Stimulated activated memory B cell treated with anti-CD40 and anti-IgM and Interleukin-4, amounts not matched to agents 10 μg/mL and 1 μg/mL and 100 μg/mL, for 72 hours (primary cell): ENCODE results near the gene NUAK2.

Source experiments
- ATAC-seq: fragments of 150-1000 bp; cut with Tn5 transposase; 2 replicates; pipeline ENCODE4 v1.10.0; 2021
- H3K27ac Mint-ChIP-seq: one replicate; pipeline ENCODE4 v1.8.0; 2022; ENCODE audit warnings: mild to moderate bottlenecking, mixed read lengths
- H3K27me3 Mint-ChIP-seq: one replicate; pipeline ENCODE4 v1.8.0; 2022; ENCODE audit warnings: mixed read lengths
- H3K36me3 Mint-ChIP-seq: one replicate; pipeline ENCODE4 v1.8.0; 2022; ENCODE audit warnings: mixed read lengths
- H3K4me1 Mint-ChIP-seq: one replicate; pipeline ENCODE4 v1.8.0; 2022; ENCODE audit warnings: mixed read lengths
- H3K4me3 Mint-ChIP-seq: one replicate; pipeline ENCODE4 v1.8.0; 2022; ENCODE audit warnings: mild to moderate bottlenecking, moderate library complexity, mixed read lengths
- H3K9me3 Mint-ChIP-seq: one replicate; pipeline ENCODE4 v1.8.0; 2022; ENCODE audit warnings: mixed read lengths

NUAK2 gene

GRCh38 chr1:205337481-205337880 is 15.9 kb upstream of the NUAK2 start:
- no peaks in the 10 kb centered on the region for H3K9me3 Mint-ChIP-seq
- H3K27me3 Mint-ChIP-seq: peaks cover 4% of the 10 kb centered on the region
- ATAC-seq: no peak
- H3K4me1 Mint-ChIP-seq: peaks cover 30% of the 10 kb centered on the region
- no peaks in the 10 kb centered on the region for H3K36me3 Mint-ChIP-seq
- no peak overlapping the region for H3K27ac Mint-ChIP-seq
- no peak overlapping the region for H3K4me3 Mint-ChIP-seq

- H3K9me3 Mint-ChIP-seq: no peaks in the 10 kb centered on the region
- H3K27me3 Mint-ChIP-seq: no peaks in the 10 kb centered on the region
- peaks cover 17% of the 10 kb centered on the region for H3K4me1 Mint-ChIP-seq
- H3K36me3 Mint-ChIP-seq: no peaks in the 10 kb centered on the region
- ATAC-seq: peak; percentile 78
- H3K4me3 Mint-ChIP-seq: no peak overlapping the region
- H3K27ac Mint-ChIP-seq: no peak overlapping the region
Observed at GRCh38 chr1:205335692-205336091, 14.1 kb upstream of the NUAK2 start.

GRCh38 chr1:205332015-205332791 is 10.7 kb upstream of the NUAK2 start:
- H3K4me1 Mint-ChIP-seq: no peaks in the 10 kb centered on the region
- no peak overlapping the region for H3K27ac Mint-ChIP-seq
- no peak overlapping the region for H3K4me3 Mint-ChIP-seq
- ATAC-seq: no peak
- H3K9me3 Mint-ChIP-seq: no peaks in the 10 kb centered on the region
- H3K27me3 Mint-ChIP-seq: no peaks in the 10 kb centered on the region
- no peaks in the 10 kb centered on the region for H3K36me3 Mint-ChIP-seq

- Mint-ChIP-seq H3K27me3 (no peaks in the 10 kb centered on the region), H3K27ac (no peak overlapping the region), H3K4me3 (no peak overlapping the region), H3K9me3 (no peaks in the 10 kb centered on the region), H3K36me3 (no peaks in the 10 kb centered on the region), H3K4me1 (peaks cover 7% of the 10 kb centered on the region)
- no peak for ATAC-seq
Observed at GRCh38 chr1:205330150-205330549, 8.6 kb upstream of the NUAK2 start.

- H3K27ac Mint-ChIP-seq: no peak overlapping the region
Observed at GRCh38 chr1:205329719-205330118, 8.2 kb upstream of the NUAK2 start.

GRCh38 chr1:205328476-205328875 is 6.9 kb upstream of the NUAK2 start:
- ATAC-seq: no peak
- no peaks in the 10 kb centered on the region for H3K36me3 Mint-ChIP-seq
- no peaks in the 10 kb centered on the region for H3K27me3 Mint-ChIP-seq
- H3K4me3 Mint-ChIP-seq: no peak overlapping the region
- no peaks in the 10 kb centered on the region for H3K9me3 Mint-ChIP-seq
- H3K4me1 Mint-ChIP-seq: peaks cover 20% of the 10 kb centered on the region
- H3K27ac Mint-ChIP-seq: no peak overlapping the region

More at GRCh38 chr1:205329719-205330118, 8.2 kb upstream of the NUAK2 start:
- ATAC-seq: no peak
- Mint-ChIP-seq H3K27me3 (no peaks in the 10 kb centered on the region), H3K4me1 (peaks cover 11% of the 10 kb centered on the region), H3K9me3 (no peaks in the 10 kb centered on the region), H3K4me3 (no peak overlapping the region), H3K36me3 (no peaks in the 10 kb centered on the region)

GRCh38 chr1:205326812-205327466 is 5.4 kb upstream of the NUAK2 start:
- H3K9me3 Mint-ChIP-seq: no peaks in the 10 kb centered on the region
- H3K4me3 Mint-ChIP-seq: no peak overlapping the region
- no peaks in the 10 kb centered on the region for H3K27me3 Mint-ChIP-seq
- peaks cover 26% of the 10 kb centered on the region for H3K4me1 Mint-ChIP-seq
- no peak overlapping the region for H3K27ac Mint-ChIP-seq
- no peak for ATAC-seq
- H3K36me3 Mint-ChIP-seq: no peaks in the 10 kb centered on the region

- Mint-ChIP-seq H3K27me3 (no peaks in the 10 kb centered on the region), H3K4me3 (peak overlapping the region; percentile 24), H3K27ac (peak overlapping the region; percentile 36), H3K9me3 (no peaks in the 10 kb centered on the region), H3K4me1 (peaks cover 36% of the 10 kb centered on the region), H3K36me3 (peaks cover 12% of the 10 kb centered on the region)
- ATAC-seq: no peak
Observed at GRCh38 chr1:205325334-205325884, 3.9 kb upstream of the NUAK2 start.

GRCh38 chr1:205324781-205325180 is 3.2 kb upstream of the NUAK2 start:
- no peak overlapping the region for H3K4me3 Mint-ChIP-seq
- H3K27me3 Mint-ChIP-seq: no peaks in the 10 kb centered on the region
- H3K9me3 Mint-ChIP-seq: no peaks in the 10 kb centered on the region
- peaks cover 17% of the 10 kb centered on the region for H3K36me3 Mint-ChIP-seq
- peaks cover 42% of the 10 kb centered on the region for H3K4me1 Mint-ChIP-seq
- no peak for ATAC-seq
- H3K27ac Mint-ChIP-seq: peak overlapping the region; percentile 36

GRCh38 chr1:205323794-205324193 is 2.2 kb upstream of the NUAK2 start:
- H3K4me3 Mint-ChIP-seq: no peak overlapping the region
- peaks cover 52% of the 10 kb centered on the region for H3K4me1 Mint-ChIP-seq
- no peaks in the 10 kb centered on the region for H3K27me3 Mint-ChIP-seq
- H3K27ac Mint-ChIP-seq: peak overlapping the region; percentile 31
- H3K36me3 Mint-ChIP-seq: peaks cover 24% of the 10 kb centered on the region
- H3K9me3 Mint-ChIP-seq: no peaks in the 10 kb centered on the region
- ATAC-seq: no peak

GRCh38 chr1:205321959-205322283 is 376 bp upstream of the NUAK2 start:
- peaks cover 71% of the 10 kb centered on the region for H3K4me1 Mint-ChIP-seq
- no peaks in the 10 kb centered on the region for H3K9me3 Mint-ChIP-seq
- H3K27ac Mint-ChIP-seq: peak overlapping the region; percentile 97
- ATAC-seq: no peak
- peak overlapping the region; percentile 96 for H3K4me3 Mint-ChIP-seq
- peaks cover 29% of the 10 kb centered on the region for H3K36me3 Mint-ChIP-seq
- H3K27me3 Mint-ChIP-seq: no peaks in the 10 kb centered on the region

- Mint-ChIP-seq H3K27ac (peak overlapping the region; percentile 97), H3K9me3 (no peaks in the 10 kb centered on the region), H3K4me1 (peaks cover 82% of the 10 kb centered on the region), H3K27me3 (no peaks in the 10 kb centered on the region), H3K36me3 (peaks cover 29% of the 10 kb centered on the region), H3K4me3 (peak overlapping the region; percentile 96)
- ATAC-seq: no peak
Observed at GRCh38 chr1:205319081-205320018, 2.2 kb downstream of the NUAK2 start.

- Mint-ChIP-seq H3K36me3 (peaks cover 29% of the 10 kb centered on the region), H3K9me3 (no peaks in the 10 kb centered on the region), H3K4me3 (peak overlapping the region; percentile 96), H3K4me1 (peaks cover 86% of the 10 kb centered on the region), H3K27me3 (no peaks in the 10 kb centered on the region), H3K27ac (peak overlapping the region; percentile 97)
- ATAC-seq: no peak
Observed at GRCh38 chr1:205318231-205318991, 3.1 kb downstream of the NUAK2 start.

- H3K4me3 Mint-ChIP-seq: peak overlapping the region; percentile 96
- peaks cover 94% of the 10 kb centered on the region for H3K4me1 Mint-ChIP-seq
- no peak for ATAC-seq
- peaks cover 29% of the 10 kb centered on the region for H3K36me3 Mint-ChIP-seq
- H3K27me3 Mint-ChIP-seq: no peaks in the 10 kb centered on the region
- H3K27ac Mint-ChIP-seq: peak overlapping the region; percentile 97
- no peaks in the 10 kb centered on the region for H3K9me3 Mint-ChIP-seq
Observed at GRCh38 chr1:205317311-205317917, 4.1 kb downstream of the NUAK2 start.
